GM21528 (cell line): ENCODE results near the gene ADD3.
"Not testable (repeated sequence)": the region's sequence is repeated elsewhere in the genome, so short reads cannot be mapped to it uniquely, and the experiment has no call there.

Experiments used
- ATAC-seq: cut with Tn5 transposase; IDR thresholded peaks from one replicate; pipeline ENCODE4 v1.9.1; 2021; ENCODE audit warnings: mild to moderate bottlenecking, moderate library complexity; ENCODE audit not compliant: unreplicated experiment, low FRiP score

The ADD3 gene

DNA sequence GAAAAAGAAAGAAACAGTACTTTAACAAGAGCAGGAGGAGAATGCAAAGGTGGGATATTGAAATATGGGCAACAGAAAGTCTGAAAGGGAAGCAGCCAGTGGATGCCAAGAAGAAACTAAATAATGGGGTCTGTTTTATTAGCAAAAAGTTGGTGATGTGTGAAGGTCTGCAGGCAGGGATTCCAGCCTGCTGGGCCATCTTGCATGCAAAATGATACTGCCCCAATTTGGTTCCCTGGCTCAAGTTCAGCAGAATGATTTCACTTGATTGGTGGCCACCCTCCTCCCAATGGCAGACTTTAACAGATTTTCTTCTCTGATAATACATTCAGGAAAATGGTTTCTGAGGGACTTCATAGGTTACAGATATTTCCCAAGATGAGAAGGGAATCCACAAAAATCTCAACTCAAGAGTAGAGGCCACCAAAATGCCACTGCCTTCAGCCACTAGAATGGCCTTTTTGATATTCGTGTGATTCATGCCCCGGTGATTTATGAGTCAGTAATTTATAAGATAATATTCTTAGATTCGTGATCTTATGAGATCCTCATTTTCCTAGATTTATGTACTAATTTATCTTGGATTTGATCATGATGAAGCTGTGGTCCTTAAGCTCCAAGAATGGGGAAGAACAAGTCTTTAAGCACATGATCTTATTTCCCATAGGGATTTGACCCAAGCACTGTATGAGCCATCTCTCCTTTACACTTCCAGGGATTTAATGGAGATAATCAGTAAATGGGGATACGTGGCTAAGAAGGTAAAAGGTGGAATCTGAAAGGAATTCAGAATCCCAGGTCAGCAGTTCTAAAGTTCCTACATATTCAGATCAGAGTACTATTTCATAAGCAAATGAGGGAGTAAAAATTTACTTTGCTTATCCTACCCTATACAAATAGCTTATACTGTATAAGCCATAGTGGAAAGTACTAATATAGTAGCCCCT, 32.3 kb upstream of the ADD3 start:
- ATAC-seq, result no peak

DNA sequence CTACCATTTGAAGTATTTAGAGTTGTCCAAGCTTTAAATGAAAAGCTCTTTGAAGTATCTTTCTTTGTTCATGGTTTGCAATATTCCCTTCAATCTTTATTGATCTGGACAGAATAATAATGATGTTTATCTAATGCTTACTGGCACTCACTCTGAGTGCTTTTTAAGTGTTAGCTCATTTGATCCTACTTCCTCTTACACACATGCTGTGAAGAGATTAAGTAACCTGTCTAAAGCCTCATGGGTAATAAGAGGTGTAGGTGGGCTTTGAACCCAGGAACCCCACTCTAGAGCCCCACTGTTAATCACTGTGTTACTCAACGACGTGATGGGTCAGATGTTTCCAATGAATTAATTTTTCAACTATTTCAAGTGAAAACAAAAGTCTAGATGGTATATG, 31.1 kb upstream of the ADD3 start:
- no peak for ATAC-seq

DNA sequence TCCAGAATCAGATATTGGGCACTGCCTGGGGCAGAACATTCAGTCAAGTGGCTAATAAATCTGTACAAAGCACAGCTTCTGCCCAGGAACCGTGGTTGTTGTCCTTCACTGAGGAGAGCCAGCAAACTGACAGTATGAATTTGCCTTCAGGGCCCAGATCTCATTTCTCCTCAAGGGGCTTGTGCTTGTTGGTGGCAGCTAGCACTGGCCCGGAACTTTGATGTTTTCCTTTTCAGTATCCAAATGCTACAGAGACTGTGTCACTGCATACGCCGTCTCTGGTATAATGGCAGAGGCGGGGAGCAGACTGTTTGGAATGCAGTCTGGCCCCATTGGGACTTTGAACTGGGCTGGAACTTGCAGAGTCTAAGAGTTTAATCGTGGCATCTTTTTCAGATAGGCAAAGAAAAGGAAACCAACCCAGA, 30.4 kb upstream of the ADD3 start:
- ATAC-seq, result no peak

DNA sequence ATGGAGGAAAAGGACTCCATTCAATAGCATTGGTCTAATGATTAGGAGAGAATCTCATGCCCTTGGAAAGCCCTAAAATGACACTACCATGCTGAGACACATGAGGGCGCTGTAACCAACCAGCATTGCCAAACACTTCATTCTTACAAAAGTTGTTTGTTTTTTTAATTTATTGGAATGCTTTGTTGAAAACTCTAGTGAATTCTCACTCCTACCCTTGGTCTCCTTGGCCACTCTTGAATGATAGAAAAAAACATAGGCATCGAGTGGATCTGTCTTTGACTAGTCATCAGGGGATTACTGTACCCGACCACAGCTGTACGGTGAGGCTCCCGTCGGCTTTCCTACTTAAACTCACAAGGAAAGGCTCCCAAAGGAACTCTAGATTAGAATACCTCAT, 29.3 kb upstream of the ADD3 start:
- no peak for ATAC-seq

DNA sequence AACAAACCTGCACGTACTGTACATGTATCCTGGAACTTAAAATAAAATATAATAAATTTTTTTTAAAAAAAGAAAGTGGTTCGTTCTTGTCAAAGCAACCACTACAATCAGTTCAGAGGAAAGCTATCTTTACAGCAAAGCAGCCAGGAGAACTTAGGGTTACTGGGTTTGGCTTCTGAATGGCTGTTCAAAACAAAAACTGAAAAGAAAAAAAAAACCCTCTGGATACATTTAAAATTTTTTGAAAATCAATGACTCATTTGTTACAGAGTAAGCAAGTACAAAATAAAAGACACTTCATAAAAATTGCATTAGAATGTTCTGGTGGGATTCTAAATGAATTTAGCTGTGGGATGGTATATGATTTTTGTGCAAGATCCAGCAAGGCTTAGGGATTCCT, 28.6 kb upstream of the ADD3 start:
- no peak for ATAC-seq

DNA sequence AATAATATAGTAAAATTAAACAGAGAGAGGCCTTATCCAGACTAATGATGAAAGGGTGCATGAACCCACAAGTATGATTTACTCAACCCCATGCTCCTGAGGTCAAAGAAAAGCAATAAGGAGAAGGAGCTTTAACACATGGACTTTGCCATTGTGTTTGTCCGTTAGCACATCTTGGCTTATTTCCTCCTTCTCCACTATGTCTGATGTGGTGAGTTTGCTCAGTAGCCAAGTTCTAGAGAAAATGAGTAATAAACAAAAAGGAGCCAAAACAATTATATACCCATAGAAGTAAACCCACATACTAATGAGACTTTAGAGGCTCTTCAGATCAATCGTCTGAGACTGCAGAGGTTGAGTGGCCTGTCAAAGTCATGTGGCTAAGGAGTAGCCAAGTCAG, 26.1 kb upstream of the ADD3 start:
- no peak for ATAC-seq

DNA sequence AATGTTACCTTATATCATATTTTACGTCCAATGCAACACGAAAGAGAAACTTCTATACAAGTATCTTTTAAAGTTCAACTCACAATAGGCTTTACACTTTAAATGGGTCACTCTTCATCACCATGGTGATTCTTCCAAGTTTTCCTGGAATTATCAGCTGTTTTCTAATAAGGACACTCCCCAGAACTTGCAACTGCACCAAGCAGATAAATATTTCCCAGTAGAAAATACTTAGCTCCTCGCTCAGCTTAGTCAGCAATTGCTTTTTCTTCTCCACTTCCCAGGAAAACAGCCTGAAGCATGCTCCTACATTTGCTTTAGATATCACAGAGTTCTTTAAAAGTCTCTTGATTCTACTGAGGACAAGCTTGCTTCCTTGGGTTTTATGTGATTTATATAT, 25.7 kb upstream of the ADD3 start:
- no peak for ATAC-seq

DNA sequence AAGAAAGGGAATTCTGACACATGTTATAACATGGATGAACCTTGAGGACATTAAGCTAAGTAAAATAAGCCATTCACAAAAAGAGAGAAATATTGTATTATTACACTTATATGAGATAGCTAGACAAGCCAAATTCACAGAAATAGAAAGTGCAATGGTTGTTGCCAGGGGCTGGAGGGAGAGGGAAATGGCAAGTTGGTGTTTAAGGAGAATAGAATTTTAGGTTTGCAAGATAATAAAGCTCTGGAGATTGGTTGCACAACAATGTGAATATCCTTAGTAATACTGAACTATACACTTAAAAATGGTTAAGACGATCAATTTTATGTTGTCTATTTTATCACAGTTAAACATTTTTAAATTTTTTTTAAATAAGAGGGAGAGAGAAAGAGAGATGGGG, 25.0 kb upstream of the ADD3 start:
- no peak for ATAC-seq

DNA sequence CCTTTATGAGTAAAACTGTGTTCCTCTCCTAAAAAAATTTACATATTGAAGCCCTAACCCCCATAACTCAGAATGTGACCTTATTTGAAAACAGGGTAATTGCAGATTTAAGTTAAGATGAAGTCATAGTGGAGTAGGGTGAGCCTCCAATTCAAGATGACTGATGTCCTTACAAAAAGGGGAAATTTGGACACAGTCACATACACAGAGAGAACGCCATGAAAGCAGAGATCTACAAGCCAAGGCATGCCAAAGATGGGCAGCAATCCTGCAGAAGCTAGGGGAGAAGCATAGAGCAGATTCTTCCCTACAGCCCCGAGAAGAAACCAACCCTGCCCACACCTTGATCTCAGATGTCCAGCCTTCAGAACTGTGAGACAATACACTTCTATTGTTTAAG, 23.8 kb upstream of the ADD3 start:
- ATAC-seq, result no peak

DNA sequence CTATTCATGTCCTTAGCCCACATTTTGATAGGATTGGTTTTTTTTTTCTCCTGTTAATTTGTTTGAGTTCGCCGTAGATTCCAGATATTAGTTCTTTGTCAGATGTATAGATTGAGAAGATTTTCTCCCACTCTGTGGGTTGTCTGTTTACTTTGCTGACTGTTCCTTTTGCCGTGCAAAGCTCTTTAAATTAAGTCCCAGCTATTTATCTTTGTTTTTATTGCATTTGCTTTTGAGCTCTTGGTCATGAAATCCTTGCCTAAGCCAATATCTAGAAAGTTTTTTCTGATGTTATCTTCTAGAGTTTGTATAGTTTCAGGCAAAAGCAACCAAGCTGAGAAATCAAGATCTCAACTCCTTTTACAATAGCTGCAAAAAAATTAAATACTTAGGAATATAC, 22.0 kb upstream of the ADD3 start:
- not testable (repeated sequence) for ATAC-seq

DNA sequence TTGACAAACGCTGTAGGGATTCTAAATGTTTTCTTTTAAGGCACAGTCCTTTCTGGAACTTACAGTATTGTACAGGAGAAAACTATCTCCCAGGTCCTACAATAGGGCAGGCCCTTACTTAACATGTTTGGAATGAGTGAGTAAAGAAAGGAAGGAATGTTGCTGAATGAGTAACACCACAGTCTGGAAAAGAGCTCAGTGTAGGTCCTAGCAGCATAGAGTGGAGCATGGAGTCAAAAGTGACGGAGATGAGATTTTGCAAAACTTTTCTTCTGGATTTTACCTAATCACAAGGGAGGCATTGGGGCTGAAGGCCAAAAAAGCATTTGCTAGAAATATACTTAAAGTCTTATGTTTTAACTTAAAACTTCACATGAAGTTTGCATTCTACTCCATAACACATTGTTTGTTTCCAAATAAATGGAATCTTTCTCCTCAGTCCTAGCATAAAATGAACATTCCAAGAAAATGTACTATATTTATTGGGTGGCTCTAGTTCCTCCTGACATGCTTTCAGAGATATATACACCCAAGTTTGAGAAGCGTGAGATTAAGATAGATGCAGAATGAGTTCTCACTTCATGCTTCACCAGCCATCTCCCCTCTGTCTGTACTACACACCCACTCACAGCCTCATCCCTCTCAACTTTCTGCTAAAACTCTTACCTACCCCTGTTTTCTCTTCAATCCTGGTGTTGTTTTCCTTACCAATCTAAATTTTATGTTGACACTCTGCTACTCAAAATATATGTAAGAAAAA, 20.2 kb upstream of the ADD3 start:
- ATAC-seq, result no peak

DNA sequence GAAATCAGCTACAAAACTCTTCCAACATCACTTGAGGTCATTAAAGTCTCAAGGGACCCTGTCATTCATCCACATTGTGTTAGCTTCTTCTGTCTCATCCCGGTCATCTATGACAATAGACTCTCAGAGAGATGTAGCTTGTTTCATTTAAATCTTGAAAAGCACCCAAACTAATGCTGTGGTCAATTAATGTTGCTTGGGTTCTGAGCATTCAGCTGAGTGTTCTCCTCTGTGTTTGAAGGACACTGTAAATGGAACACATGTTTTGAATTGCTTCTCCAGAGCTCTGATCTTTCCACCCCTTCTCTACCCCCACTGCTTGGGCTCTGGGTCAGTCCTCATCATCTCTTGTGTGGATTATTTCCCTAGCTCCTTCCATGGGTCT, 19.6 kb upstream of the ADD3 start:
- no peak for ATAC-seq

DNA sequence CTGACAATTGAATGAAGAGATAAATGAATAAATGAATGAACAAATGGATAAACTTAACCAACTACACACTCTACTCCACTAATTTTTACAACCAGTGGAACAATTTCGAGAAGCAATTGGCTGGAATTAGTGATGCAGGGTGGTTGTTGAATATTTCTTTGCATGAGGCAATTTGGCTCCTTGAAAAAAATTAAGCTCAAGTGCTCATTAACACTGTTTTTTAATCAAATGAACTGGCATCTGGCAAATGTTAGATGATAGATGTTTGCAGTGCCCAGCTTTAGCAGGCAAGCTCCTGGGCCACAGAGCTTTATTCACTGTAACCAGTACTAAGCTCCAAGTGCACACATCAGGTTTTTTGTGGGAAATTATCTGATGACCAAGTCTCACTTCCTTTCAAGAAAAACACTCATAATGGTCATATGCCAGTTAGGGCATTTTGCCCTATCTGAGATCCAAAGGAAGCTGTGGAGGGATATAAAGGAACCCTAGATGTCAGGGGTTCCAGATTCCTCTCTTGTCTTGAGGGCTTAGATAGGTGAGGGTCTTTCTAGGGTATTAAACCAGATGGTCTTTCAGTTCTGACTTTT, 16.4 kb upstream of the ADD3 start:
- ATAC-seq, result no peak

DNA sequence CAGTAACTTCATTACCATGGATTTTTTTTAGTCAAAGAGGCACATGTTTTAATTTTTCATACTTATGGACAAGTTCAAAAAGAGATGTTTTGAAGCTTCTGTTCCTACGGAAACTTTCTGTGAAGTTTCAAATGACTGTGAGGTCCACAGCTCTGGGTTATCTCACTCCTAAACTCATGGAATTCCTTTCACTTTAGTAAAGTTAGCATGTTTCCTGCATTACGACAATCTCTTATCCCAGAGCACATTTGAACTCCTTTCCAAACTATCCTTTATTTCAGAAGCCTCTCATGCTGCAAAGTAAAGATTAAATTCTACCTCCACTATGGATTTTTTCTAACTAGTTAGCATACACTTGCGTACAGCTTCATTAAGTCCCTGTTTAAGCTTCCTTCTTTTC, 15.3 kb upstream of the ADD3 start:
- ATAC-seq, result no peak

DNA sequence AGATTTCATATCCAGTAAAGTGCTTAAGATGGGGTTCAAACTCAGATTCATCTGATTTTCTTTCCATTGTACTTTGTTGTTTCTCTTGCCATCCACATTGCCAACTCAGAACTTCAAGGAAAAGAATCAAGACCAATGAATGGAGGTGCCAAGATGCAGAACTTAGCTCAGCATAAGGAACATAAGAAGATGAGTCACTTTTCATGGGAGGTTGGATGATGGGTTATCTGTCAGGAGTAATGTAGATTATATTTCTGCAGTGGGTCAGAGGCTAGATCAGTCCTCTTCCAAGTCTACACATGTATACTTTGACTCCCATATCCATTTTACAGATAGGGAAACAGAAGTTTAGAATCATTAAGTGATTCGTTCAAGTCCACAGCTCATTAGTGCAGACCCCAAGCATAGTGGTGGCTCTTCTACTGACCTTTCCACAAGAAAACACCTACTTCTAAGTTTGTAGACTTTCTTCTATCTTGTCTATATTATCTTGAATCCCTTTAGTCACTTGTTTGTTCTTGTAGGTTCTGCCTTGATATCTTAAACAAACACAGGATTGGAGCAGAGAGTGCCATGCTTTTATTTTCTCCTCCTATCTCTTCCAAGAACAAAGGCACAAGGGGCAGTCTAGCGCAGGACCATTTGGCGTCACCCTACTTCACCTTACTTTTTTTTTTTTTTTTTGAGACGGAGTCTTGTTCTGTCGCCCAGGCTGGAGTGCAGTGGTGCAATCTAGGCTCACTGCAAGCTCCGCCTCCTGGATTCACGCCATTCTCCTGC, 14.0 kb upstream of the ADD3 start:
- ATAC-seq, result no peak

DNA sequence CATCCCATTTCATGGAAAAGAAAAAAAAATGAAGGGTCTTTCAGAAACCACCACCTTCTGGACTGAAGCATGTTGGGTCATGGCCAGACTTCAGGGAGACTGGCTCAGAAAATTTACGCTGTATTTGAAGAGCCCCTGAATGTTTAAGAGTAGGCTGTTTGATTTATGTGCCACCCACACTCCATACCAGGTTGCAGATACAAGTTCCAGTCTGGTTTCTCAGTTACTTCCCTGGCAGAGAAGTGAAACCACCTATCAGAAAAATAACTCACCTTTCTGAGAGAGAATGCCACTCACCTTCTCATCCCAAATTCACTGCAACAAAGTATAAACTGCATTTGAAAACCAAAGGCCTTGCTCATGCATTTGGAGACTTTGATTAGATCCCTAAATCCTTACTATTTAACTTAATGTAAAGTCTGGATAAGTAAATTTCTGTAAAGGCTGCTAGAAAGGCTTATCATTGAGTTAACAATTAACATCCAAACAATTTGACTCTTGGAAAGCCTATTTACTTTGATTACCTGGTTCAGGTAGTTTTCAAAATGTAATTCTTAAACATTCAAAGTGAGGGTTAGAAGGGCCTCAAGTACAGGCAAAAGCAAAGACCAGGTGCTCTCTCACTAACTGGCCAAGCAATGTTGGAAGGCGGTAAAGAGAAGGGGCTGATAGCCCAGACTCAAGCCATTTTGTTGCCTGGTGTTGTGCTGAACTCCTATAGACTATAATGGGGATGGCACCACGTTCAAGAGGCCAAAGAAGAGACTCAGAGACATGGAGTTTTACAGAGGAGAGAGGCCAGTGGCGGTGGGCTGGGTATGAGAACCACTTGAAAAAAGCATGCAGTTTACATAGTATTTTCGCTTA, 12.8 kb upstream of the ADD3 start:
- no peak for ATAC-seq

DNA sequence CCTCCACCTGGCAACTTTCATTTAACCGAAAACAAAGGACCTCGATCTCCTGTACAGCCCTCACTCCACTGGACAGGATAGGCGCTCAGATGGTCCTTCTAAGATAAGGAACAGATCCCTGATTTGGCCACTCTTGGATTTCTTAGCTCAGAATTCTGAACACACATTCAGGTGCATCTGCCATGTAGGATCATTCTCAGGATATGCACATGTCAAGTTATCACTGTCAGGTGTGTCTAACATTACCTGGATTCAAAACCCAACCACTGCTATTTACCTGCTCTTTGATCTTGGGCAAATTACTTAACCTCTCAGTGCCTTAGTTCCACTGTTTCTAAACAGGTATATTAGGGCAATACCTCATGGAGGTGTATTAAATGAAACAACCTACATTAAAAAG, 12.2 kb upstream of the ADD3 start:
- ATAC-seq, result no peak

DNA sequence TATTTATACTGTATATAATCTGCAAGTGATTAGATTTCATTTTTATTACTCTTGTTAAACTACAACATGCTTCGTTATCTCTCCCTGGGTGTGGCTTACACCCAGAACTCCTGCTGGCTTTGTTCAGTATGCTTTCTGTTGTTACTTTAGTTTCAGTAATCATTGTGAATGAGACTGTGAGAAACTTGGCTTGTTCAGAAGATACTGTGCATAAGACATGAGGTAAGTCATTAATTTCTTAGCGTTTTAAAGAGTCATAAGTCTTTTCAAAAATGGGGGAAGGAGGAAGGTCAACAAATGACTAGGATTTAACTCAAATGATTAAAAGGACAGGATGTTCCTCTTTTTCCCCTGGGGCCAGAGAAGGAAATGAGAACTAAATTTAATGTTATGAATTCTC, 11.6 kb upstream of the ADD3 start:
- ATAC-seq, result peak; percentile 78

DNA sequence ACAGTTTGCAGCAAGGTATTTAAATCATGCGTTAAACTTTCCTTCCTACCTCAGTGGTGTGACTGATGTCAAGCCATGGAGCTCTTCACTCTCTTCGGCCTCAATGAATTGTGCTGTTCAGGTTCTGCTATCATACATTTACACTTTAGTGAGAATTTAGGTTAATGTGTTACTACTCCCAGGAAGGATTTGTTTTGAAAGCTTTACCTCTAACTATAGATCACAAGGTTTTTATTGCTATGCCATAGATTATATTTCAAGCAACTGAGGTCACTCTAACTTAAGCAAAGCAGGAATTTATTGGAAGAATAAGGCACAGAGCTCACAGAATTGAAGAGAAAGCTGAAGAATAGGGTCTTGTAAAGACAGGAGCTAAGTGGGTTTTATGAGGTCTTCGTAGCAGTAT, 11.0 kb upstream of the ADD3 start:
- ATAC-seq, result peak; percentile 33

DNA sequence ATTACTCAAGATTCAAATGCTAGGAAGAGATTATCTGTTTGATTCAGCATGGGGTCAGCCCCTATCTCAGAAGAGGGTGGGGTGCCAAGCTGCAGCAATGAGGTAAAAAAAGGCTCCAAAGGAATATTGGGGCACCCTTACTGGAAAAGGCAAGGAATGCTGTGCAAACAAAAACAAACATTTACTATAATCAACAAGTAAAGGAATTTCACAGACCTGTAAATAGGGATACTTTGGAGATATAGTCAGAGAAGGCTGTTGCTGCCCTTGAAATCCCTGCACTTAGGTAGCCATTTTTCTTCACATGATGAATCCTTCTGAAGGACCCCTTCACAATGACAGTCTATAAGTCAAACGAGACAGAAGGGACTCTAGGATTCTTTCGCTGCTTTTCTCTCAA, 10.6 kb upstream of the ADD3 start:
- ATAC-seq, result no peak
